Activated CD4-positive, alpha-beta T cell treated with anti-CD3 and anti-CD28 coated beads for 4 hours (primary cell): ENCODE data around the gene PC.

Source experiments
- DNase-seq, 2 donors: peaks; one replicate each; pipeline ENCODE4 v3.0.0-alpha.2; 2020

Gene PC

DNA sequence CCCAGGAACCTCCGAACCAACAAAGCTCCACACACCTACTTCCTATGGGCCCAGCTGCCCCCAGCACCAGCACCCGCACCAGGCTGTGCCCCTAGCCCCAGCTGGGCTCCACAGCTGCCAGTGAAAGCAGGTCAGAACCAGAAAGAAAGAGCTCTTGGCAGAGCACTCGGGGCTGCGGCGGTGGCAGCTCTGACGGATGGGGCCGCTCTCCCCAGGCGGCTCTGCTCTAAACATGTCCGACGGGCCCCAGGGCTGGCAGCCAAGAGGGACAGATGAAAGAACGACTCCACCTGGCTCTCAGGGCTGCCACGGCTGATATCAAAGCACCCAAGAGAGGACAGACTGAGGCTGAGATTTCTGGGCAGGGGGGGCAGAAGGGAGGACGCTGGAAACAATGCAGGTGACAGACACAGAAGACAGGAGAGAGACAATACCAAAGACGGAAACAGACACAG is 75.6 kb downstream of the PC start:
- no peak for DNase-seq

DNA sequence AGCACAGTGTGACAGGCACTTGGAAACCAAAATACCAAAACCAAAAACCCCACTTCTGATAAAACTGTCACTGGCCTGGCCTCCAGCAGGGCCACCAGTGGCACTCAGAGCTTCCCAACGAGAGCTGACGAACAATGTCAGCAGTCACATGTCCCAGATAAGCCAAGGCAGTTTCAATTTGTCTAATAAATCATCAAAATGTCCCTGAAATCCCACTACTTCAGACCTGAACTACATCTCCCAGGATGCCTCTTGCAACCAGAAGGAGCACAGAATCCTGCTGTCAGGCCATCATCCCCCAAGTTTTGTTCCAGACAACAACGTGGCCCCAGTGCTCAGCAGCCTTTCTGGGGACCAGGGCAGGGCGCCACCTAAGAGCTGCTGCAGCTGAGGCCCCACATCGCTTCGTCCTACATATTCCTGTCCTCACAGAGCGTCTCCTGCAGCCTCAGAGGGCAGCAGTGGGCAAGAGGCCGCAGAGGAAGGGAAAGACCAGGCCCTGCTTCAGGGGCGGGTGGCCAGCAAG is 76.2 kb downstream of the PC start:
- DNase-seq, result no peak

DNA sequence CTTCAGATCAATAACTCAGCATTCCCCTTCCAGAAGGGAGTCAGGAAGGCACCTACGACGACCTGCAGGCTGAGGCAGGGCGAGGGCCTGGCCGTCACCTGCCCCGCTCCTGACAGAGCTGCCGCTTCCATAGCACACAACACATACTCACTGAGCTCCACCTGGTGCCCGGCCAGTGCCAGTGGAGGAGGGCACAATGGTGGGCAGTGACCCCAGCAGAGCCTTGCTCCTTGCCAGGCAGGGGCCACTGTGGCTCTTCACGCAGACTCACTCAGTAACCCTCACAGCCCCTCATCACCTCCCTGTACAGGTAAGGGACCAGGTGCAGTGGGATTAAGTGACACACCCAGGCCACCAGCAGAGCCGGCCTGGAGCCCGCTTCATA is 76.7 kb downstream of the PC start:
- DNase-seq, result no peak

DNA sequence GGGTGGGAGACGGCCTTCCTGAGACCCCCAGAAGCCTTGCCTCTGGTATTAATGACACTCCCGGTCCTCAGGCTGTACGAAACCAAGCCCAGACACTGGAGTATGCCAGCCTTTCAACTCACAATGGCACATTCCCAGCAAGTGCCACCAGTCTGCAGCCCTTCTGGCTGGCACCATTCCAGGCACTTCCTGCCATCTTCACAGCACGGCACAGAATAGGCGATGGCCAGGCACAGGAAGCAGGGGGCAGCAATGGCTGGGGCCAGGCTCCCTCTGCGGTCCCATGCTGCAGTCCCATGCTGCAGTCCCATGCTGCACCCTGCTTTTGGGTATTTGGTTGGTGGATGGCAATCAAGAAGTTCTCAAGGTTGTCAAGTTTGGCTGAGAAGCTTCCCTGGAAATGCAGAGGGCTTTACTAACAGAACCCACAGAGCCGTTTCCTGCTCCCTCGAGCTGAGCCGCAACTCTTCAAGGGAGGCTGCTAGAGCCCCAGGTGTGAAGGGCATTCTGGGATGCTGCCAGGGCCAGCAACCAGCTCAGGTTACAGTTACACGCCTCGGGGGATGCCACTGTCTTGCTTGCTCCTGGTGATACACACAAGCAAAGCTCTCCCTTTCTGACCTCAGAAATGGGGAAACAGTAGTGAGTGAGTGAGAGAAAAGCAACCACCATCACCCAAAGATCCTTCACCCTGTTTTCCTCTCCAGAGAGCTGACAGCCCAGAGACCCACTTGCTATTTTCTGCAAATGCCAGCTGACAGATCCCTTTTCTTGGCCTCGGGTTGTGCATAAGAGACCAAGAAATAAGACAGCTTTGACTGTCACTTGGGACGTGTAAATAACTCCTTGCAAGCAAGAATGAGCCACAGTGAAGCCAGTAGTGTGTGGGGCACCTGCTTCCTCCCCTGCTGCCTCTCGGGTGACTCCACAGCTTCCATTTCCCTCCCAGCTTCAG is 77.4 kb downstream of the PC start:
- DNase-seq, result no peak

DNA sequence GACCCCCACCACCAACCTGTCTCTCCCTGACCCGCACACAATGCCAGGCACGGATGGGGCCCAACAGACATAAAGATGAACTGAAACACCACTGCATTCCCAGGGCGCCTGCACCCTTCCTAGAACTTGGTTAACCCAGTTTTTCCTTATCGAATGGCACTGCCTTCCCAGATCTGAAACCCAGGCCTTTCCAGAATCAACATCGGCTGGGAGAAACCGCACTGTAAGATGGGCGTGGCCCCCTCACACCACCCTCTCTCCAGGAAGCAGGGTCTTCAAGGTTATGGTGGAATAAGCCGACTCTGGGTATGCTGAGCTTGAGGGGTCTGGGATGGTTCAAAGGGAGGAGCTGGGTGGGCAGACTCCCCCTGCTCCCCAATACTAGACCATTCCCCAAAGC is 78.2 kb downstream of the PC start:
- no peak for DNase-seq

DNA sequence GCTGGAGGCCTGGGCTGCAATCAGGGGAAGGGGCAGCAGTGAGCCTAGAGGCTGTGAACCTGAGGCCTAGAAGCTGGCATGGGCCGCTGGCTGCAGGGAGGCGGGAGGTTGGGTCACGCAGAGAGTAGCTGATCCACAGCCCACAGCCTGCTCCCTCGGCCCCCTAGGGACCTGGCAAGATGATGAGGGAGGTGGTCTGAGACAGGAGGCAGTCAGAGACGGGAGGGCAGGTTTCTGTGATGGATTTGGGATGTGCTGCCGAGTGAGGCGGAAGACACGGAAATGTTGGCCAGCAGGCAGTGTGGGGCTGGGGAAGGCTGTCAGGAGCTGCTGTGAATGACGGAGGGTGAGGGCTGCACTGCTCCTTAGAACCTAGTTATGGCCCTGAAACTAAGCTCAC is 78.6 kb downstream of the PC start:
- no peak for DNase-seq

DNA sequence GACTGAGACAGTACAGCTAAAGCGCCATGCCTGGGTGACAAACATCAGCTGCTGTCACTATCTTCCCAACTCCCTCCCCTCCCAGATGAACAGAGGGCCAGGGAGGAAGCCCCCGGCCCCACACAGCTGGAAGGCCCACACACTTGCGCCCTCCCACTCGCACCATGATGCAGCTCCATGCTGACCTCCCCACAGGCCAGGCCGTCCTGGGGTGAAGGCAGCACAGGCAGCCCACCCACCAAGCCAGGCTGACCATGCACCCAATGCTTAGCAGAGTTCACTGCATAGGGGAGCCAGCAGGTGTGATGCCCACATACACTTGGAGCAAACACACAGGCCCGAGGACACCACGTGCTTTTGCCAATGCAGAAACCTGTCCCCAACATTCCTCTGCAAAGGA is 79.2 kb downstream of the PC start:
- no peak for DNase-seq

DNA sequence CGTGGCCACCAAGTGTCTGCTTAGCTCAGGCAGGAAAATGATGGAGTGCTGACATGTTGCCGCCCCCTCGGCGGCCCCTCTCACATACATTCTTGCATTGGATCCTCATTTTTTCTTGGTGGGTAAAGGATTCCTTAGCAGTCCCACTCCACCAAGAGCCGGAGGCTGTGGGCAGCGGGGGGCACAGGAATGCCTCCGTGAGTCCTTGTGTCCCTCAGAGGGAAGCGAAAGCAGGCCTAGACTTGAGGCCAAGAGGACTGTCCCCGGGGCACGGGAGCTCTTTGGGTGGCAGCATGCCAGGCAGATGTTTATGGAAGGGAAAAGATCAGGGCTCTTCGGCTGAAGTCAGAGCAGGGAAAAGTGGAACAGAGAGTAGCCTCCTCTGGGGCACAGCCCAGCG is 79.7 kb downstream of the PC start:
- DNase-seq, result no peak

DNA sequence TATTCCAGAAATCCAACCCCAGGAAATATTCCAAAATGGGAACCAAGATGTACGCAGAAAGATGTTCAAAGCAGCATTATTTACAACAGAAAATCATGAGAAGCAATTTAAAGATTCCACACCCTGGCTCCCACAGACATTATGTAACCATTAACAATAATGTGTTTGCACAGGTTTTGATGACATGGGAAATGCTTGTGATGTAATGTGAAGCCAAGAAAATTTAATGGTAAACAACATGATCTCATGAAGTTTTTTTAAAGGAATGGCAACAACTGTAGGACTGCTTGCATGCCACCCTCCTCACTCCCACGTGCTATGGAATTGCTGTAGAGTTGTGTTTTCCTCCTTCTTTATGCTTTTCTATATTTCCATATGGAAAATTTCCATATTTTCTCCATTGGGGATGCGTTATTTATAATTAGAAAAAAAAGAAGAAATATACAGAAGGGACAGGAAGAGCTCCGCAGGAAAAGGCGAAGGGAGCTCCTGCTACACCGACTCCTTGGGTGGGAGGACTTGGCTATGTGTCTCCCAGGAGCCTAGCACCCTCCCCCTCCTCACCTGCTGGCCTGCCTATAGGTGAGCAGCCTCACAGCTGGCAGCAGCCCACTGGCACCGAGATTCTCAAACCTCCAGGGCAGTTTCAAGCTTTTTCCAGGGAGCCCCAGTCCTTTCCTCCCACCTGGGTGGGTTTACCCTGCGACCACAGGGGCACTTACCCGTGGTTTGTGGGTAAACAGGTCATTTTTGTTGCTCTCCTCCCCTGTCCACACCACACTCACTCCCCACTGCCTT is 80.4 kb downstream of the PC start:
- no peak for DNase-seq

DNA sequence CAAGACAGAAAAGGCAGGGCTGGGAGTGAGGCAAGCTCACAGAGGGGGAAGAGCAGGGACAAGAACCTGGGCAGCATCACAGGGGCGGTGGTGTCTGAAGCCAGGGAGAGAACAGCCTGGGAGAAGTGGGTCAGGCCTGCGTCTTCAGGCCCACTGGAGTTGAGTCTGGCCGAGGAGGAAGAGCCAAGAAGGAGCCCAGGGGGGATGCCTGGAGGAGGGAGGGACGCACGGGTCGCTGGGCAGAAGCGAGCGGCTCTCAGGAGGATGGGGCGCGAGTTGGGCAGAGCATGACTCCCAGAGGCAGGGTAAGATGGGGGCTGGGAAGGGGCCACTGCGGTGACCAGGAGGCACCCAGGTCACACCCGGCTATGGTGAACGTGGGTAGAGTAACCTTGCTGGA is 82.8 kb downstream of the PC start:
- DNase-seq, result no peak

DNA sequence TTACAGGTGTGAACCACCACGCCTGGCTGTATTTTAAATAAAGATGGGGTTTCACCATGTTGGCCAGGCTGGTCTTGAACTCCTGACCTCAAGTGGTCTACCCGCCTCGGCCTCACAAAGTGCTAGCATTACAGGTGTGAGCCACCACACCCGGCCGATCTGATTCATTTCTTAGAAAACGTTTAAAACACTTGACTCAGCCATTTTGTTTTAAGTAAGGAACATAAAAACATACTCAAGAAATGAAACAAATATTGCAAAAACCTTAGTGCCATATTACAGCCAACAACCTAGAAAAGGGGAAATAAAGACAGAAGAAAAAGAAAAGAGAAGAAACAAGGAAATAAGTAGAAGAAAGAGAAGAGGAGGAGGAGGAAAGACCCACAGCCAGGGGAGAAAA is 84.0 kb downstream of the PC start:
- DNase-seq, result no peak

DNA sequence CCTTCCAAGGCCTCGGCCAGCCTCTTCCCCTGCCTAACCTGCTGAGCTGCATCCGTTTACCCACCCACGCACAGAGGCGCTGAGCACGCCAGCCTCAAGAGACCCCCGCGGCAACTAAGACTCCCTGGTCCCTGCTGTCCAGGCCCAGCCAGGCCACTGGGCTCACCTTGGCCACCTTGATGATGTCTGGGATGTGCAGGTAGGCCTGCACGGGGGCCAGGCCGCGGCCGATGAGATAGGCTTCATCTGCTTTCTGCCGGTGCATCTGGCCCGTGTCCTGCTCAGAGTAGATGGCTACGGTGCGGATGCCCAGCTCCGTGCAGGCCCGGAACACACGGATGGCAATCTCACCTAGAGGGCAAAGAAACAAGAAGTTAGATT is 86.7 kb downstream of the PC start:
- DNase-seq, result no peak

DNA sequence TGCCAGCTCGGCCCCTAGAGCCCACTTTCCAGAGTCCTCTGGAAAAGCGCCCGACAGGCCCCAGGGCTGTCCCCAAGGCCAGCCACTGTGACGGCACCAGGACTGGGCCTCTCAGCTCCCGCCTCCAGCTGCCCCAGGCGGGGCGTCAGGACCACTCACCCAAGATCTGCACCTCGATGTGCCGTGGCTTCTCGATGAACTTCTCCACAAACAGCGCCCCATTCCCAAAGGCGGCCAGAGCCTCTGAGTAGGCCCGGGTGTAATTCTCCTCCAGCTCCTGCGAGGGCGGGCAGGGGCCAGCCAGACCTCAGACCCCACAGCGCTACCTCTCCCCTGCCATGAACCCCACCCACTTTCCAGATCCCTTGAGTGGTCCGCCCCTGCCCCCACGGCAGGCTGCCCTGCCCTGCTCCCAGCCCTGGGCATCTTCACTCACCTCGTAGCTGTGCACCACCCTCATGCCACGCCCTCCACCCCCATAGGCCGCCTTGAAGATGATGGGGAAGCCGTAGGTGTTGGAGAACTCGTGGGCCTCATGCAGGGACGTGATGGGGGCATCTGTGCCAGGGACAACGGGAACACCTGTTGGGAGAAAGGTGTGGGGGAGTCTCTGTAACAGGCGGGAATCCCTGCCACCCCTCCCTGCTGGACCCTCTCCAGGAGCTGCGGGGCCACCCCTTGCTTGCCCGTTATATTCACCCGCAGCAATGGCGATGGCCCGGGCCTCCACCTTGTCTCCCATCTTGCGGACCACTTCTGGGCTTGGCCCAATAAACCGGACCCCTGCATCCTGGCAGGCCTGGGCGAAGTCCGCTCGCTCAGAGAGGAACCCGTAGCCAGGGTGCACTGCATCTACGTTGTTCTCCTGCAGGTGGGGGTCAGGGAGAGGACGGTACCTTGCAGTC is 87.3 kb downstream of the PC start:
- DNase-seq, result no peak

DNA sequence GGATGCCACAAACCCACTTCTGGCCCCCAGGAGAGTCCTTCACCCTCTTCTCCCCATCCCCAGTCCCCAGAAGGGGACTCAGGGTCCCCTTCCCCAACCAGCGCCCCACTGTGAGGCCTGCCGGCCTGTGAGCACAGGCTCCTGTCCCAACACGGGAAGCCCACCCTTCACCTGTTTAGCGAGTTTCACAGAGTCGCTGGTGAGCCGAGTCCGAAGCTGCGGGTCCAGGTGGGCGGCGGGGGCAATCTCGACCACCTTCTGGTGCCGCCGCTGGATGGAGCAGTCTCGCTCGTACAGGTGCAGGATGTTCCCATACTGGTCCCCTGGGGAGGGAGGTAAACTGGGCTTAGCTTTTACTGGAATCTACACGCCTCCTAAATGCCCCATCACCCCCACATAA is 88.1 kb downstream of the PC start:
- DNase-seq, result no peak

DNA sequence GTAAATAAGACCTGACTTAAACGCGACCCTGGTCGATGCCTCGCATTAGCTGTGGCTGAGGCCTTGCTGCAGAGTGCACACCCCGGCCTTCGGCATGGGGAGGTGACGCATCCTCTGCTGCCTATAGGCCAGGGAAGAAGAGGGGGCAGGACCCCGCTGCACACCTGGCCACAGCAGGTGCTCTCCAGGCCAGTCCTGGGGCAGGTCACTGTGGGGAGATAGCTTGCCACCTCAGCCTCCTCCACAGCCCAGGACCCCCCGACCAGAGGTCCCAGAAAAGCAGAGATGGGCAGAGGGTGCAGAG is 88.7 kb downstream of the PC start:
- DNase-seq, result no peak

DNA sequence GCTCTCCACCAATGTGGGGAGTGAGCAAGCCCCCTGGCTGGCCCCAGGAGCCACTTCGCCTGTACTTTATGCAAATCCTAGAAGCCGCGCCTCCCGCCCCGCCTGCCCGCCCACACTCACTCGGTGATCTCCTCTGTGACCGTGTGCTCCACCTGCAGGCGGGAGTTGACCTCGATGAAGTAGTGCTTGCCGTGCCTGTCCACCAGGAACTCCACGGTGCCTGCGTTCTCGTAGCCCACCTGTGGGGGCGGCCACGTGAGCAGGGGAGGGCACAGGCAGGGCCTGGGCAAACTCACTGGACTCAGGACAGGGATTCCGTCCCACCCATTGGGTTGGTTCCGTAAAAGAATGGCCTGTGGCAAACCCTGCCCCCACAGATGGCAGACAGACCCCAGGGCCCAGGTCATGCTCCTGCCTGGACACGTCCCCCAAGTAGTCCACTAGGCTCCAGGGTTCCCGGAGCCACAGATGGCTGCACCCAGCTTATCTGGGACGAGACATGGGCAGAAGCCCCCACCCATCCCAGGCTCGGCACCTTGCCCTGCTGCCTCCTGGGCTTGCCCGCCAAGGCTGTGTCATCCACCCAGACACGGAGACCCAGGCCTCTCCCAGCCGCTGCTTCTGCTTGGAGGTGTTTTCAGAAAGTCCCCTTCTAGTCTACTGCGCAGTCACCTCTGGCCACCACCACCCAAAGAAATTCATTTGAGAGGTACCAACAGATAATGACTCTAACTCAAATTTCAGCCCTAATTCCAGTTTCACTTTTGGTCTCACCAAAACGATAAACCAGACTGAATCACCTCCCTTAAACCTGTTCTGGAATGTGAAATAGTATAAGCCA is 89.2 kb downstream of the PC start:
- DNase-seq, result peak; percentile 78 to 82

DNA sequence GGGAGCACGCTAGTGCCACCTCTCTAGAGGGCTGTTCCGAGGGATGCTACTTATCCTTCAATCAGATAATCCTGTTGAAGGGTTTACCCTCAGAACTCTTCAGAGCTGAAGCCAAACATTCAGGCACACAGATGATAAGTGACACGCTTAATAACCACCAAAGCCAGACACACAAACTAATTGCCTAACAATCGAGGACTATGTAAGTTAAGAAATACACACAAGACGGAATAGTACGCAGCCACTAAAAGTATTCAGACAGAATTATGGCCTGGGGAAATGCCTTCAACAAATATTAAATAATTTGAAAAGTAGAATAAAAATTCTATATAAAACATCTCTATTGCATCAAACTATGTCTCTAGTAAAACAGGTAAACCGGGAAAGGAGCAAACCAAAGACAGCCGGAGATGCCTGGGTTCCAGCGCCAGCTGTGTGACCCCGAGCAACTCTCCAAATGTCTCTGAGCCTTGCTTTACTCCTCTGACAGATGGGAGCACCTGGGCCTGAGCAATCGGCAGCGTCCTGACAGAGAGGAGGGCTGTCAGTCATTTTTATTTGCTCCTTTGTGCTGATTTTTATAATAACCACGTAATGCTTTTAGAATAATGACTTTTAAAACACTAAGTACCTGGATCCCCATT is 90.0 kb downstream of the PC start:
- no peak for DNase-seq

DNA sequence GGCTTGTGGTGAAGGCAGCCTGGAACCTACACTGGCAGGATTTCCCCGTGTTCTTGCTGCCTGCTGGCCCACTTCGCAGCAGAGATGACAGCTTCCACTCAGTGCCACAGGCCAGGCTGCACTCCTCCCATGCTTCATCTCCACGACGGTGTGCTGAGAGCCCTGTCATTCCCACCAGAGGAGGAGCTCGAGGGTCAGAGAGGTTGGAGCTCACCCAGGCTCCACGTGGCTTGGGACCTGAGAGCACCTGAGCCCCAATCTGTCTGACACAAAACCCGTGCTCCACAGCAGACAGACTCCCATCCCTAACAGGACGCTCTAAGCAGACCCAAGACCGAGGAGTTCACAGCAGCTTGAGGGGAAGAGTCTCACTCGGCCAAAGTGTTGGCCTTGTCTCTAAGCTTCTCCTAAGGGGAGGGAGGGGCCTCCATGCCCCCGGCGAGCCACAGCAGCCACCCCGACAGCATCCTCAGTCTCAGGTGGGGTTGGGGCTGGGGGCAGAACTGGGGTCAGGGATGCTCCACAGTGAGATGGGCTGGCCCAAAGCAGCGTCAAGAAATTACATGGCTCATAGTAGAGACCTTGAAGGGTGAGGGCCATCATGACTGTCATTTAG is 90.7 kb downstream of the PC start:
- DNase-seq, result no peak

DNA sequence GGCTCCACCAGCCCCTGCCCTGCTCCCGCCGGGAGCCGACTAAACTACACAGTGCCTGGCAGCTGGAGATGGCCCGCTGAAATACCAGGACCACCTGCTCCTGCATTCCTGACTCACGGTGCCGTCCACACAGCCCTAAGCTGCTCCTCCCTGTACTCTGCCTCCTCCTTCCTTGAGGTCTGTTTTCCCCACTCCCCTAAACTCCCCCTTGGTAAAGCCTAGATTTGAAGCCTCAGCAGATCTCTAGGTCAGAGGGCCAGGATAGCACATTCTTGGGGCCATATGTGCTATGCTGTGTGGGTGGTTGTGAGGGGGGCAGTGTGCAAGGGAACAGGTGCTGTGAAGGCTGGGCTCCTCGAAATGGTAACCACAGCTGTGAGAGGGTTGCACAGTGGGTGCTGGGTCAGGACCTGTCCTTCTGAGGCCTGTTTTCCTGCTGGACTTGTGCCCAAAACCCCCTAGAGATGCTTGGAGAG is 91.6 kb downstream of the PC start:
- DNase-seq, result no peak

DNA sequence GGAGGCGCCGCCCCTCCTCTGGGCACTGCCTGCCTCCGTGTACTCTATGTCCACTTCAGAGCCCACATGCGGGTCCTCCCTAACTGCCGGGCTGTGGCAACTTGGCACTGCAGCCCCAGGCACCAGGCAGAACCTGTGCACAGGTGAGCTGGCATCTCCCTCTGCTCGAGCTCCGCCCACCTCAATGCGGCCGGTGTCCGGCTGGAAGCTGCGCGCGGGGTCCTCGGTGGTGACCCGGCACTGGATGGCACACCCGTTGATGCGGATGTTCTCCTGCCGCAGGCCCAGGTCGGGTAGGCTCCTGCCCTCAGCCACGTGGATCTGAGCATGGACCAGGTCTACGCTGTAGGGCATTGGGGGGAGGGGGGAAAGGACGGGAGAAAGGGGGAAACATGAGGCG is 92.2 kb downstream of the PC start:
- no peak for DNase-seq
